ENCODE data around the gene MAGEA12. TPM values are rescaled to one million over a fixed set of nuclear protein-coding genes. Genes with fewer than 3 reads are reported as not detected.
"Not testable (repeated sequence)": the region's sequence is repeated elsewhere in the genome, so short reads cannot be mapped to it uniquely, and the experiment has no call there.

Gene MAGEA12
- polyA plus RNA-seq (2013, experiment 1 of 2) = not detected
- polyA plus RNA-seq (2013, experiment 2 of 2) = not detected

GRCh38 chrX:152733261-152733975 is at the start of gene MAGEA12, which contains the start of gene CSAG1:
Gene MAGEA12, plus strand, starts transcription at chrX:152733757. Its CDS starts 2,405 bp downstream, at chrX:152736162.
Gene CSAG1, minus strand, starts transcription at chrX:152733721. Its CDS starts 1,261 bp downstream, at chrX:152732460.
- DNase-seq = no peak
- no peak within 1 kb of the TSS for H3K9ac ChIP-seq (ENCODE audit: low read length)
- H3K79me1 ChIP-seq (replicated peaks; ENCODE audit: low read length, poor library complexity, severe bottlenecking) = no peaks in the 10 kb centered on the region
- no peak within 1 kb of the TSS for H2AFZ ChIP-seq (ENCODE audit: low read depth, low read length)
- 83% methylated on average over 6 of the region's 21 CpGs for WGBS
- no peak within 1 kb of the TSS for H2BK5ac ChIP-seq (ENCODE audit: low read depth, low read length, poor library complexity, severe bottlenecking)
- H3K14ac ChIP-seq (ENCODE audit: low read length in 2 of 2) = no peak within 1 kb of the TSS
- H2BK12ac ChIP-seq (ENCODE audit: low read length in 2 of 2) = no peak within 1 kb of the TSS
- no peaks in the 10 kb centered on the region for H3K9me3 ChIP-seq (ENCODE audit: control insufficient read depth, low read length)
- no peak within 1 kb of the TSS for H3K23ac ChIP-seq (ENCODE audit: low read length in 2 of 2)
- H3K4me3 ChIP-seq (ENCODE audit: insufficient read depth in 1 of 2, low read depth in 1 of 2, low read length in 2 of 2) = no peak within 1 kb of the TSS
- H3K4me1 ChIP-seq (ENCODE audit: control insufficient read depth, insufficient read depth, low read depth, low read length) = no peaks in the 10 kb centered on the region
- H3K27ac ChIP-seq (ENCODE audit: low read length, poor library complexity, severe bottlenecking) = no peak within 1 kb of the TSS
- no peak within 1 kb of the TSS for H3K4me2 ChIP-seq (ENCODE audit: low read length, poor library complexity, severe bottlenecking)
- no peak within 1 kb of the TSS for H2BK120ac ChIP-seq (ENCODE audit: low read depth, low read length)
- H3K18ac ChIP-seq (ENCODE audit: low read depth in 1 of 2, low read length in 2 of 2) = no peak within 1 kb of the TSS
- H2AK5ac ChIP-seq (ENCODE audit: low read length, severe bottlenecking) = no peak within 1 kb of the TSS
- H3K36me3 ChIP-seq (ENCODE audit: control insufficient read depth in 1 of 2, insufficient read depth in 2 of 2, low read depth in 1 of 2, low read length in 2 of 2) = no peaks in the 10 kb centered on the region
- H4K8ac ChIP-seq (ENCODE audit: low read length) = no peak within 1 kb of the TSS
- H2BK15ac ChIP-seq (ENCODE audit: low read depth, poor library complexity, severe bottlenecking) = no peak within 1 kb of the TSS
- peaks cover 0 to 1% of the 10 kb centered on the region in 2 experiments for H3K27me3 ChIP-seq (ENCODE audit: control insufficient read depth in 1 of 2, insufficient read depth in 1 of 2, low read length in 2 of 2)
- H4K91ac ChIP-seq (ENCODE audit: low read length) = no peak within 1 kb of the TSS
- no peak within 1 kb of the TSS for H3K4ac ChIP-seq (ENCODE audit: low read depth in 1 of 2, low read length in 2 of 2)

- not testable (repeated sequence) for DNase-seq
- no CpG with 5 or more reads among the region's 34 CpGs for WGBS
Measured at GRCh38 chrX:152697952-152698931, 35.3 kb upstream of the MAGEA12 start, which contains the start of gene MAGEA3. Gene MAGEA3, plus strand, starts transcription at chrX:152698794. Its CDS starts 2,039 bp downstream, at chrX:152700833.

GRCh38 chrX:152700390-152700789 is 33.2 kb upstream of the MAGEA12 start:
- H3K36me3 ChIP-seq (ENCODE audit: control insufficient read depth in 1 of 2, insufficient read depth in 2 of 2, low read depth in 1 of 2, low read length in 2 of 2); DNase-seq; H3K14ac ChIP-seq (ENCODE audit: low read length in 2 of 2); H2BK15ac ChIP-seq (ENCODE audit: low read depth, poor library complexity, severe bottlenecking); H3K4me3 ChIP-seq (ENCODE audit: insufficient read depth in 1 of 2, low read depth in 1 of 2, low read length in 2 of 2); H3K4me2 ChIP-seq (ENCODE audit: low read length, poor library complexity, severe bottlenecking); H3K9me3 ChIP-seq (ENCODE audit: control insufficient read depth, low read length); H4K8ac ChIP-seq (ENCODE audit: low read length); H3K4me1 ChIP-seq (ENCODE audit: control insufficient read depth, insufficient read depth, low read depth, low read length); H4K91ac ChIP-seq (ENCODE audit: low read length); H3K79me1 ChIP-seq (replicated peaks; ENCODE audit: low read length, poor library complexity, severe bottlenecking); H2AFZ ChIP-seq (ENCODE audit: low read depth, low read length); H3K27ac ChIP-seq (ENCODE audit: low read length, poor library complexity, severe bottlenecking); H3K9ac ChIP-seq (ENCODE audit: low read length); H2BK12ac ChIP-seq (ENCODE audit: low read length in 2 of 2); H2BK5ac ChIP-seq (ENCODE audit: low read depth, low read length, poor library complexity, severe bottlenecking); H2AK5ac ChIP-seq (ENCODE audit: low read length, severe bottlenecking); H2BK120ac ChIP-seq (ENCODE audit: low read depth, low read length); H3K18ac ChIP-seq (ENCODE audit: low read depth in 1 of 2, low read length in 2 of 2); H3K27me3 ChIP-seq (ENCODE audit: control insufficient read depth in 1 of 2, insufficient read depth in 1 of 2, low read length in 2 of 2); H3K23ac ChIP-seq (ENCODE audit: low read length in 2 of 2); H3K4ac ChIP-seq (ENCODE audit: low read depth in 1 of 2, low read length in 2 of 2): not testable (repeated sequence)
- no CpG with 5 or more reads among the region's 5 CpGs for WGBS

More at GRCh38 chrX:152697952-152698931, 35.3 kb upstream of the MAGEA12 start, which contains the start of gene MAGEA3:
- not testable (repeated sequence) for H3K9ac ChIP-seq (ENCODE audit: low read length); H3K23ac ChIP-seq (ENCODE audit: low read length in 2 of 2); H3K36me3 ChIP-seq (ENCODE audit: control insufficient read depth in 1 of 2, insufficient read depth in 2 of 2, low read depth in 1 of 2, low read length in 2 of 2); H2AFZ ChIP-seq (ENCODE audit: low read depth, low read length); H2BK12ac ChIP-seq (ENCODE audit: low read length in 2 of 2); H3K9me3 ChIP-seq (ENCODE audit: control insufficient read depth, low read length); H3K4me2 ChIP-seq (ENCODE audit: low read length, poor library complexity, severe bottlenecking); H2BK120ac ChIP-seq (ENCODE audit: low read depth, low read length); H3K79me1 ChIP-seq (replicated peaks; ENCODE audit: low read length, poor library complexity, severe bottlenecking); H2BK15ac ChIP-seq (ENCODE audit: low read depth, poor library complexity, severe bottlenecking); H3K4me1 ChIP-seq (ENCODE audit: control insufficient read depth, insufficient read depth, low read depth, low read length); H3K18ac ChIP-seq (ENCODE audit: low read depth in 1 of 2, low read length in 2 of 2); H3K27me3 ChIP-seq (ENCODE audit: control insufficient read depth in 1 of 2, insufficient read depth in 1 of 2, low read length in 2 of 2); H2AK5ac ChIP-seq (ENCODE audit: low read length, severe bottlenecking); H3K27ac ChIP-seq (ENCODE audit: low read length, poor library complexity, severe bottlenecking); H3K4ac ChIP-seq (ENCODE audit: low read depth in 1 of 2, low read length in 2 of 2); H3K4me3 ChIP-seq (ENCODE audit: insufficient read depth in 1 of 2, low read depth in 1 of 2, low read length in 2 of 2); H2BK5ac ChIP-seq (ENCODE audit: low read depth, low read length, poor library complexity, severe bottlenecking); H3K14ac ChIP-seq (ENCODE audit: low read length in 2 of 2); H4K8ac ChIP-seq (ENCODE audit: low read length); H4K91ac ChIP-seq (ENCODE audit: low read length)

GRCh38 chrX:152706500-152706899 is 27.1 kb upstream of the MAGEA12 start:
- H3K27ac ChIP-seq (ENCODE audit: low read length, poor library complexity, severe bottlenecking); H2BK12ac ChIP-seq (ENCODE audit: low read length in 2 of 2); H3K9me3 ChIP-seq (ENCODE audit: control insufficient read depth, low read length); H3K9ac ChIP-seq (ENCODE audit: low read length); H2AFZ ChIP-seq (ENCODE audit: low read depth, low read length); H3K4ac ChIP-seq (ENCODE audit: low read depth in 1 of 2, low read length in 2 of 2); H2BK120ac ChIP-seq (ENCODE audit: low read depth, low read length); H3K18ac ChIP-seq (ENCODE audit: low read depth in 1 of 2, low read length in 2 of 2); H3K23ac ChIP-seq (ENCODE audit: low read length in 2 of 2); H3K4me3 ChIP-seq (ENCODE audit: insufficient read depth in 1 of 2, low read depth in 1 of 2, low read length in 2 of 2); H2AK5ac ChIP-seq (ENCODE audit: low read length, severe bottlenecking); H4K8ac ChIP-seq (ENCODE audit: low read length); DNase-seq; H3K79me1 ChIP-seq (replicated peaks; ENCODE audit: low read length, poor library complexity, severe bottlenecking); H3K27me3 ChIP-seq (ENCODE audit: control insufficient read depth in 1 of 2, insufficient read depth in 1 of 2, low read length in 2 of 2); H3K36me3 ChIP-seq (ENCODE audit: control insufficient read depth in 1 of 2, insufficient read depth in 2 of 2, low read depth in 1 of 2, low read length in 2 of 2); H3K14ac ChIP-seq (ENCODE audit: low read length in 2 of 2); H4K91ac ChIP-seq (ENCODE audit: low read length); H3K4me1 ChIP-seq (ENCODE audit: control insufficient read depth, insufficient read depth, low read depth, low read length); H2BK5ac ChIP-seq (ENCODE audit: low read depth, low read length, poor library complexity, severe bottlenecking); H3K4me2 ChIP-seq (ENCODE audit: low read length, poor library complexity, severe bottlenecking); H2BK15ac ChIP-seq (ENCODE audit: low read depth, poor library complexity, severe bottlenecking): not testable (repeated sequence)
- no CpG with 5 or more reads among the region's 7 CpGs for WGBS

Measured in mesenchymal stem cell (in vitro differentiated cells and primary cell).